OCI-LY3 (cell line): ENCODE data around the gene FNIP2.

Experiments
- EZH2phosphoT487 ChIP-seq: fragments of 200-600 bp; shearing (Covaris generic); IDR thresholded peaks from 2 replicates; pipeline ENCODE4 v1.6.1; 2018; ENCODE audit warnings: antibody characterized with exemption, mixed run types, low read depth
- TF ChIP-seq, protein P1 (sequence below): fragments of 200-600, 300-600 bp; sonication (generic); IDR thresholded peaks from 2 replicates; pipeline ENCODE4 v1.5.1; 2014; ENCODE audit warnings: antibody characterized with exemption, low read length, low read depth

DNA sequence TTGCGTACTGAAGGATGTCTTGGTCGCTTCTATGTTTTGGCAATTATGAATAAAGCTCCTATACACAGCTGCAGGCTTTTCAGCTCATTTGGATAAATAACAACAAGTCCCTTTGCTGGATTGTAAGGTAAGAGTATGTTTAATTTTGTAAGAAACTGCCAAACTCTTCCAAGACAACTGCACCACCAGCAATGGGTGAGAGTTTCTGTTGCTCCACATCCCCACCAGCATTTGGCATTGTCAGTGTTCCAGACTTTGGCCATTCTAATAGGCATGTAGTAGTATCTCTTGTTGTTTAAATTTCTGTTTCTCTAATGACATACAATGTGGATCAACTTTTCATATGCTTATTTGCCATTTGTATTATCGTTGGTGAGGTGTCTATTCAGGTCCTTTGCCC is 44.3 kb downstream of the FNIP2 start:
- TF ChIP-seq, protein P1, sequence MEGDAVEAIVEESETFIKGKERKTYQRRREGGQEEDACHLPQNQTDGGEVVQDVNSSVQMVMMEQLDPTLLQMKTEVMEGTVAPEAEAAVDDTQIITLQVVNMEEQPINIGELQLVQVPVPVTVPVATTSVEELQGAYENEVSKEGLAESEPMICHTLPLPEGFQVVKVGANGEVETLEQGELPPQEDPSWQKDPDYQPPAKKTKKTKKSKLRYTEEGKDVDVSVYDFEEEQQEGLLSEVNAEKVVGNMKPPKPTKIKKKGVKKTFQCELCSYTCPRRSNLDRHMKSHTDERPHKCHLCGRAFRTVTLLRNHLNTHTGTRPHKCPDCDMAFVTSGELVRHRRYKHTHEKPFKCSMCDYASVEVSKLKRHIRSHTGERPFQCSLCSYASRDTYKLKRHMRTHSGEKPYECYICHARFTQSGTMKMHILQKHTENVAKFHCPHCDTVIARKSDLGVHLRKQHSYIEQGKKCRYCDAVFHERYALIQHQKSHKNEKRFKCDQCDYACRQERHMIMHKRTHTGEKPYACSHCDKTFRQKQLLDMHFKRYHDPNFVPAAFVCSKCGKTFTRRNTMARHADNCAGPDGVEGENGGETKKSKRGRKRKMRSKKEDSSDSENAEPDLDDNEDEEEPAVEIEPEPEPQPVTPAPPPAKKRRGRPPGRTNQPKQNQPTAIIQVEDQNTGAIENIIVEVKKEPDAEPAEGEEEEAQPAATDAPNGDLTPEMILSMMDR, result no peak
- no peak for TF ChIP-seq EZH2phosphoT487
